HepG2 (cell line): ENCODE measurements around the gene LCAT. TPM values are rescaled to one million over a fixed set of nuclear protein-coding genes. Genes with fewer than 3 reads are reported as not detected.
A peak's percentile ranks its signal among the peaks of the same experiment; 100 is the strongest.

Source experiments
- ATAC-seq: fragments of 200-7000 bp; cut with Tn5 transposase; 3 replicates; pipeline ENCODE4 v1.9.1; 2020; ENCODE audit warnings: mild to moderate bottlenecking, moderate library complexity
- BruUV-seq: library from RNA; stranded (reverse); fragments of 400-500 nt; replicated peaks from 2 replicates; lab custom pipeline; 2021; lab: Mats Ljungman, UMichigan
- CTCF ChIA-PET: fragments of 300-600 bp; formaldehyde crosslinking; extraction: SDS; loops from one replicate; lab custom pipeline; 2021; ENCODE audit warnings: low total read pairs, inconsistent platforms, low intra/inter-chr PET ratio; lab: Yijun Ruan, JAX
- POLR2A ChIA-PET: fragments of 350-600 bp; sonication (Branson Sonifier 250); formaldehyde crosslinking; loops from one replicate; lab custom pipeline; 2020; ENCODE audit warnings: antibody characterized with exemption, inconsistent platforms; lab: Yijun Ruan, JAX
- DNase-seq: peaks from one replicate; pipeline ENCODE4 v3.0.0-alpha.2; 2015; ENCODE audit warnings: low spot score
- FAIRE-seq: peaks from 3 replicates; lab custom pipeline; 2011; peaks lifted over from hg19 to GRCh38; lab: Jason Lieb, UNC
- H2AFZ ChIP-seq: one replicate; pipeline ENCODE4 v1.6.1; 2011; ENCODE audit warnings: low read length, inconsistent platforms
- H3K27ac ChIP-seq: fragments of 300-600 bp; 3 replicates; pipeline ENCODE4 v1.8.0; 2011; ENCODE audit warnings: mixed run types, mild to moderate bottlenecking, mixed read lengths, low read length, inconsistent platforms; ENCODE audit not compliant: insufficient read depth; ENCODE audit errors: extremely low read length
- H3K27me3 ChIP-seq, 2 experiments: fragments of 200-600 bp in 1 of 2; 2 replicates in 1 of 2; 3 replicates in 1 of 2; pipeline versions ENCODE4 v1.6.0 to v1.8.0; 2011; ENCODE audit warnings: low read length in 2 of 2, mild to moderate bottlenecking in 2 of 2, moderate library complexity in 2 of 2, inconsistent platforms in 1 of 2; ENCODE audit not compliant: insufficient read depth in 2 of 2, control insufficient read depth in 1 of 2
- H3K36me3 ChIP-seq, 2 experiments: fragments of 200-600 bp in 1 of 2; replicated peaks in 1 of 2; 2 replicates in 1 of 2; 3 replicates in 1 of 2; pipeline versions ENCODE4 v1.5.1 to v1.8.0; 2011; ENCODE audit warnings: low read length in 2 of 2, inconsistent platforms in 1 of 2; ENCODE audit not compliant: insufficient read depth in 2 of 2, control insufficient read depth in 1 of 2
- H3K4me1 ChIP-seq: 2 replicates; pipeline ENCODE4 v1.5.1; 2012; ENCODE audit warnings: low read length, inconsistent platforms; ENCODE audit not compliant: insufficient read depth
- H3K4me2 ChIP-seq: 2 replicates; pipeline ENCODE4 v1.6.0; 2011; ENCODE audit warnings: low read depth, low read length, inconsistent platforms
- H3K4me3 ChIP-seq, 3 experiments: fragments of 200-600 bp in 1 of 3; sonication (generic), shearing (Covaris generic) in 1 of 3; replicated peaks in 1 of 3; 2 replicates each; pipeline ENCODE4 v1.5.1; 2011 to 2016; ENCODE audit warnings: low read length in 3 of 3, inconsistent platforms in 2 of 3, low read depth in 2 of 3, mild to moderate bottlenecking in 2 of 3, control low read depth in 1 of 3, mixed read lengths in 1 of 3; ENCODE audit not compliant: insufficient read depth in 1 of 3
- H3K79me2 ChIP-seq: one replicate; pipeline ENCODE4 v1.6.1; 2011; ENCODE audit warnings: low read length, inconsistent platforms; ENCODE audit not compliant: insufficient read depth
- H3K9ac ChIP-seq: 2 replicates; pipeline ENCODE4 v1.6.0; 2011; ENCODE audit warnings: mild to moderate bottlenecking, low read depth, low read length, inconsistent platforms; ENCODE audit not compliant: insufficient read depth
- H3K9me3 ChIP-seq: 2 replicates; pipeline ENCODE4 v1.5.1; 2012; ENCODE audit warnings: mild to moderate bottlenecking, low read length
- H4K20me1 ChIP-seq: 2 replicates; pipeline ENCODE4 v1.6.0; 2011; ENCODE audit warnings: inconsistent platforms, mild to moderate bottlenecking, low read length, moderate library complexity; ENCODE audit not compliant: insufficient read depth
- ATF7 ChIP-seq, 2 experiments: fragments of 450-650 bp in 1 of 2; sonication (generic) in 1 of 2; formaldehyde crosslinking in 1 of 2; IDR thresholded peaks; 2 replicates each; pipeline versions ENCODE4 v1.4.0 to v1.6.1; 2016 to 2020; ENCODE audit warnings: antibody characterized with exemption in 1 of 2, mild to moderate bottlenecking in 1 of 2, missing genetic modification reagents in 1 of 2
- CREM ChIP-seq, 2 experiments: sonication (generic) in 1 of 2; formaldehyde crosslinking in 1 of 2; IDR thresholded peaks; 2 replicates each; pipeline versions ENCODE4 v1.4.0 to v1.6.1; 2016 to 2020; ENCODE audit warnings: antibody characterized with exemption in 1 of 2, mild to moderate bottlenecking in 1 of 2, missing genetic modification reagents in 1 of 2
- CSRNP1 ChIP-seq: sonication (generic); formaldehyde crosslinking; IDR thresholded peaks from 2 replicates; pipeline ENCODE4 v1.8.1; 2023; ENCODE audit warnings: mild to moderate bottlenecking, missing genetic modification reagents
- FOXP1 ChIP-seq, 2 experiments: fragments of 450-650 bp in 1 of 2; IDR thresholded peaks; 2 replicates each; pipeline ENCODE4 v1.6.1; 2017 to 2018; ENCODE audit warnings: antibody characterized with exemption in 1 of 2
- GATA4 ChIP-seq: sonication (generic); IDR thresholded peaks from 2 replicates; pipeline ENCODE4 v1.6.1; 2016; ENCODE audit warnings: antibody characterized with exemption, low read depth, borderline replicate concordance
- MEF2D ChIP-seq: sonication (generic); formaldehyde crosslinking; IDR thresholded peaks from 2 replicates; pipeline ENCODE4 v1.5.1; 2020; ENCODE audit warnings: mild to moderate bottlenecking, missing genetic modification reagents
- NFKBIZ ChIP-seq: IDR thresholded peaks from 2 replicates; pipeline ENCODE4 v1.6.1; 2018; ENCODE audit warnings: missing genetic modification reagents, missing compliant biosample characterization
- NONO ChIP-seq, 2 experiments: fragments of 450-650 bp in 1 of 2; sonication (generic) in 1 of 2; formaldehyde crosslinking in 1 of 2; IDR thresholded peaks in 1 of 2; conservative IDR thresholded peaks in 1 of 2; 2 replicates each; pipeline versions ENCODE4 v1.6.1 to v1.8.0; 2017 to 2022; ENCODE audit warnings: mild to moderate bottlenecking in 1 of 2, missing genetic modification reagents in 1 of 2, moderate library complexity in 1 of 2
- RBM22 ChIP-seq: fragments of 200-400 bp; formaldehyde crosslinking; optimal IDR thresholded peaks from 2 replicates; pipeline ENCODE3; 2017; ENCODE audit warnings: mild to moderate bottlenecking, low read length, moderate library complexity
- SOX6 ChIP-seq, 2 experiments: fragments of 450-650 bp in 1 of 2; sonication (generic) in 1 of 2; formaldehyde crosslinking in 1 of 2; IDR thresholded peaks; 2 replicates each; pipeline versions ENCODE4 v1.4.0 to v1.6.1; 2017 to 2020; ENCODE audit warnings: antibody characterized with exemption in 1 of 2, mild to moderate bottlenecking in 1 of 2, missing genetic modification reagents in 1 of 2
- ZFP82 ChIP-seq: sonication (generic); formaldehyde crosslinking; IDR thresholded peaks from 2 replicates; pipeline ENCODE4 v1.5.1; 2020; ENCODE audit warnings: mild to moderate bottlenecking, missing genetic modification reagents, borderline replicate concordance
- ZFY ChIP-seq: sonication (generic); formaldehyde crosslinking; IDR thresholded peaks from 2 replicates; pipeline ENCODE4 v1.4.0; 2020; ENCODE audit warnings: missing genetic modification reagents
- ZNF367 ChIP-seq: sonication (generic); formaldehyde crosslinking; IDR thresholded peaks from 2 replicates; pipeline ENCODE4 v1.4.0; 2020; ENCODE audit warnings: missing genetic modification reagents, borderline replicate concordance
- ZNF713 ChIP-seq: sonication (generic); formaldehyde crosslinking; IDR thresholded peaks from 2 replicates; pipeline ENCODE4 v1.4.0; 2020; ENCODE audit warnings: mild to moderate bottlenecking, missing genetic modification reagents
- ZNF839 ChIP-seq: sonication (generic); formaldehyde crosslinking; IDR thresholded peaks from 2 replicates; pipeline ENCODE4 v1.4.0; 2020; ENCODE audit warnings: missing genetic modification reagents, mild to moderate bottlenecking, borderline replicate concordance
- WGBS: methylation state at CpG from one replicate; pipeline ENCODE4 v1.1.6; 2017; ENCODE audit warnings: low lambda C conversion rate; 5-methylcytosine and 5-hydroxymethylcytosine counted together
- in situ Hi-C: cut with HindIII; loops from 2 replicates; pipeline ENCODE4 v1.10.0; 2017; ENCODE audit warnings: low pct_unique_long_range_greater_than_20kb; ENCODE audit not compliant: extremely low pct_ligation_motif_present
- intact Hi-C: fragments of 100-400 bp; cut with micrococcal nuclease; formaldehyde crosslinking; loops from one replicate; pipeline ENCODE4 v1.10.0; 2022; ENCODE audit not compliant: unreplicated experiment
- polyA plus RNA-seq, 8 experiments: library from polyadenylated mRNA; depleted of rRNA in 3 of 8; stranded (reverse) in 7 of 8; unstranded in 1 of 8; fragments of >200 nt; fragmentation: Illumina TruSeq in 4 of 8; extraction: Trizol in 4 of 8; gene quantifications; 2 replicates each; pipeline versions ENCODE4 v1.2.1 to v1.2.3, GENCODE V29; 2011 to 2016; ENCODE audit warnings: low read depth in 4 of 8, missing spikeins in 1 of 8, mixed read lengths in 1 of 8; ENCODE audit not compliant: insufficient read depth in 1 of 8
- total RNA-seq, 5 experiments: library from RNA; depleted of rRNA; stranded (reverse); fragments of >200 nt; fragmentation: Illumina TruSeq; extraction: Trizol; gene quantifications; 2 replicates each; pipeline ENCODE4 v1.2.3, GENCODE V29; 2016; ENCODE audit warnings: low read depth in 1 of 5
- TF ChIP-seq, protein P1 (sequence below): sonication (generic); formaldehyde crosslinking; conservative IDR thresholded peaks from 2 replicates; pipeline ENCODE4 v1.4.0; 2020; ENCODE audit warnings: missing genetic modification reagents

Gene LCAT
- total and polyA plus RNA-seq, 2 of the 13 experiments (the other 11 are each of a cell fraction or from before 2014, with no cell fraction given): 36.1 to 38.9 TPM

DNA sequence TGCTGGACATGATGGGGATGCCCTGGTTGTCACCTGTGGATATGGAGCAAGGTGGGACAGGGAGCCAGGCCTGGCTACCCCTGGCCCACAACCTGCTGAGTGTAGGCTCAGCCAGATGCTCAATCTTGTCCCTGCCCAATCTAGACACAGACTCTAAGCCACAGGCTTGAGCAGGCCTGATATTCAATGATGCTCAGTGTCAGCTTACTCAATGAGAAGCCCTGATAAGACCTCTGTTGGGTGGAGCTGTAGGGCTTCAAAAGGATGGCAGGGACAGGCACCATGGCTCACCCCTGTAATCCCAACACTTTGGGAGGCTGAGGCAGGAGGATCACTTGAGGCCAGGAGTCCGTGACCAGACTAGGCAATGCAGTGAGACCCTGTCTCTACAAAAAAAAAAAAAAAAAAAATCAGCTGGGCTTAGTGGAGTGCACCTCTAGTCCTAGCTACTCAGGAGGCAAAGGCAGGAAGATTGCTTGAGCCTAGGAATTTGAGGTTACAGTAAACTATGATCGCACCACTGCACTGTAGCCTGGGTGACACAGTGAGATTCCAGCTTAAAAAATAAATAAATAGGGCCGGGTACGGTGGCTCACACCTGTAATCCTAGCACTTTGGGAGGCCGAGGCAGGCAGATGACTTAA lies 3.4 kb downstream of the LCAT start (continued):
- TF ChIP-seq NONO (IDR thresholded peaks at IDR 0.05) (no peak), NONO (CRISPR knock-in tag; conservative IDR thresholded peaks at IDR 0.05) (0 out of 2 replicates have a peak, but pooled peaks have one; percentile 21), ZNF839 (CRISPR knock-in tag) (no peak), CREM (IDR thresholded peaks at IDR 0.05) (no peak), CREM (CRISPR knock-in tag; IDR thresholded peaks at IDR 0.05) (no peak), RBM22 (peak; percentile 24), MEF2D (CRISPR knock-in tag) (no peak), ZFP82 (CRISPR knock-in tag) (peak; percentile 18; the same call in 1 of the 2 replicates)

DNA sequence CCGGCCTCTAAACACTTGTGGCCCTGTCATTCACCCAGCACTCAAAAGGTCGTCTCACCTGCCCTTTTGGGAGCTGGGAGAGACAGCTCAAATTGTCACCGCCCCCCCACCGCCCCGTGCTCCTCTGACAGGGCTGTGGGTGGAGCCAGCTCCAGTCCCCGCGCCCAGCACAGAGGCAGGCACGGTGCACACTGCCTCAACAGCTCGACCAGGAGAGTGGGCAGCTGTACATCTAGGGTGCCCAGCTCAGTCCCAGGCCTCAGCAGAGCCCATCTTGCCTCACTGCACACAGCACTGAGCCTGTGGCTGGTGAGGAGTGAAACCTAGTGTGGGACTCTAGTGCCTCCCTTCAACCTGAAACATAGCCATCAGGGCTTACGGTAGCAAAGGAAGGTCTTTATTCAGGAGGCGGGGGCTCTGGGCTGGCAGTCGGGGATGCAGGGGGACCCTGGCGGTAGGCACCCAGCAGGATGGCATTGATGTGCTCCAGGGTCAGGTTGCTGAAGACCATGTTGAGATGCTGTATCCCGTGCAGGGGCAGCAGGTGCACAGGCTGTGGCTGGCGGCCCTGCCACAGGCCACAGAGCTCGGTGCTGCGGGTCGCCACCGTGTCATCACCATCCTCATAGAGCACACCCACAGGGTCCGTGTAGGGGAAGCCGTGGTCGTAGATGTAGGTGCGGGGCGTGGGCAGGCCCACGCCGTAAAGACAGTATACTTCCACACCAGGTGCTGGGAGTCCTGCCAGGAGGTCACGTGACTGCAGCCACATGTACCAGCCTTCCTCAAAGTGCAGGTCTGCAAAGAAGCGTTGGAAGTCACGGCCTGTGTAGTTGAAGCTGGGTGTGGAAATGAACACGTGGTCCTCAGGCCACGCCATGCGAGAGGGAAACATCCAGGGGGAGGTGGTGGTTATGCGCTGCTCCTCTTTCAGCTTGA lies 4.1 kb downstream of the LCAT start:
- Histone ChIP-seq H3K9ac (no peak overlapping the region), H3K79me2 (peaks cover 24% of the 10 kb centered on the region), H3K4me3 (no peak overlapping the region), H3K4me2 (no peak overlapping the region), H3K27me3 (no peaks in the 10 kb centered on the region; a peak in 1 of 5 replicates), H3K27ac (no peak overlapping the region), H3K36me3 (peaks cover 4 to 12% of the 10 kb centered on the region in 2 experiments; a peak in 4 of 5 replicates), H4K20me1 (peaks cover 17% of the 10 kb centered on the region; the same call in 1 of the 2 replicates), H3K4me1 (peaks cover 56% of the 10 kb centered on the region), H3K9me3 (no peaks in the 10 kb centered on the region), H2AFZ (no peak overlapping the region)
- WGBS: 95% methylated on average over 31 of the region's 33 CpGs
- ATAC-seq: no peak
- in situ Hi-C loops (loop anchor here (5.0 to 10.0 kb wide), 2 partner anchors 103 to 275 kb away; partner anchors contain the start of genes ACD, C16orf86, ENKD1 and PARD6A), intact Hi-C loops (no loop called here)
- POLR2A ChIA-PET: interaction anchor here (0.7 to 13.6 kb wide), 2 partner anchors 24 to 130 kb away, joined by 3 to 226 read pairs; partner anchors contain the start of gene SLC12A4
- BruUV-seq: no TSS peak
- no peak for DNase-seq
- CTCF ChIA-PET: no interaction called here
- FAIRE-seq: no peak
- no peak for TF ChIP-seq ATF7 (IDR thresholded peaks at IDR 0.05)
- 0 out of 2 replicates have a peak, but pooled peaks have one; percentile 30 for TF ChIP-seq ATF7 (CRISPR knock-in tag; IDR thresholded peaks at IDR 0.05)
- no peak for TF ChIP-seq FOXP1 (IDR thresholded peaks at IDR 0.05)
- TF ChIP-seq FOXP1 (CRISPR knock-in tag; IDR thresholded peaks at IDR 0.05): no peak
- no peak for TF ChIP-seq CSRNP1 (CRISPR knock-in tag)
- TF ChIP-seq, protein P1, sequence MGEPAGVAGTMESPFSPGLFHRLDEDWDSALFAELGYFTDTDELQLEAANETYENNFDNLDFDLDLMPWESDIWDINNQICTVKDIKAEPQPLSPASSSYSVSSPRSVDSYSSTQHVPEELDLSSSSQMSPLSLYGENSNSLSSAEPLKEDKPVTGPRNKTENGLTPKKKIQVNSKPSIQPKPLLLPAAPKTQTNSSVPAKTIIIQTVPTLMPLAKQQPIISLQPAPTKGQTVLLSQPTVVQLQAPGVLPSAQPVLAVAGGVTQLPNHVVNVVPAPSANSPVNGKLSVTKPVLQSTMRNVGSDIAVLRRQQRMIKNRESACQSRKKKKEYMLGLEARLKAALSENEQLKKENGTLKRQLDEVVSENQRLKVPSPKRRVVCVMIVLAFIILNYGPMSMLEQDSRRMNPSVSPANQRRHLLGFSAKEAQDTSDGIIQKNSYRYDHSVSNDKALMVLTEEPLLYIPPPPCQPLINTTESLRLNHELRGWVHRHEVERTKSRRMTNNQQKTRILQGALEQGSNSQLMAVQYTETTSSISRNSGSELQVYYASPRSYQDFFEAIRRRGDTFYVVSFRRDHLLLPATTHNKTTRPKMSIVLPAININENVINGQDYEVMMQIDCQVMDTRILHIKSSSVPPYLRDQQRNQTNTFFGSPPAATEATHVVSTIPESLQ (CRISPR knock-in tag): no peak
- no peak for TF ChIP-seq NFKBIZ
- TF ChIP-seq ZNF713: no peak
- no peak for TF ChIP-seq SOX6 (IDR thresholded peaks at IDR 0.05)
- TF ChIP-seq SOX6 (CRISPR knock-in tag; IDR thresholded peaks at IDR 0.05): 0 out of 2 replicates have a peak, but pooled peaks have one; percentile 17
- no peak for TF ChIP-seq GATA4
- no peak for TF ChIP-seq ZNF367 (CRISPR knock-in tag)
- TF ChIP-seq ZFY (CRISPR knock-in tag): no peak
